Activated B cell treated with CpG ODN at 0.5 μM for 24 hours (primary cell): ENCODE results near the gene ACVR1B. TPM values are rescaled to one million over a fixed set of nuclear protein-coding genes. Genes with fewer than 3 reads are reported as not detected.
"Not testable (repeated sequence)": the region's sequence is repeated elsewhere in the genome, so short reads cannot be mapped to it uniquely, and the experiment has no call there.

Experiments used
- ATAC-seq: fragments of 200-7000 bp; cut with Tn5 transposase; one replicate; pipeline ENCODE4 v1.10.0; 2021; ENCODE audit warnings: low read depth, mild to moderate bottlenecking, moderate library complexity
- CTCF ChIA-PET: fragments of 350-600 bp; sonication (Branson Sonifier 250); formaldehyde crosslinking; loops from one replicate; lab custom pipeline; 2021; ENCODE audit warnings: antibody characterized with exemption; lab: Charles Lee
- POLR2A ChIA-PET: fragments of 350-600 bp; sonication (Branson Sonifier 250); formaldehyde crosslinking; loops from one replicate; lab custom pipeline; 2021; ENCODE audit warnings: antibody characterized with exemption; lab: Charles Lee
- DNase-seq: peaks from one replicate; pipeline ENCODE4 v3.0.0; 2022
- H3K27ac Mint-ChIP-seq: one replicate; pipeline ENCODE4 v1.8.0; 2020; ENCODE audit warnings: mixed read lengths
- H3K27me3 Mint-ChIP-seq: one replicate; pipeline ENCODE4 v1.8.0; 2021; ENCODE audit warnings: mixed read lengths
- H3K36me3 Mint-ChIP-seq: one replicate; pipeline ENCODE4 v1.8.0; 2021; ENCODE audit warnings: low read depth, mixed read lengths
- H3K4me1 Mint-ChIP-seq: one replicate; pipeline ENCODE4 v1.8.0; 2021; ENCODE audit warnings: mixed read lengths
- H3K4me3 Mint-ChIP-seq: one replicate; pipeline ENCODE4 v1.8.0; 2020; ENCODE audit warnings: mild to moderate bottlenecking, mixed read lengths
- H3K9me3 Mint-ChIP-seq: one replicate; pipeline ENCODE4 v1.8.0; 2020; ENCODE audit warnings: mixed read lengths
- intact Hi-C: fragments of 100-400 bp; cut with micrococcal nuclease; formaldehyde crosslinking; loops from one replicate; pipeline ENCODE4 v1.15.1; 2024
- total RNA-seq: library from RNA; stranded (reverse); gene quantifications from 2 replicates; pipeline ENCODE4 v1.2.3, GENCODE V29; 2022
- TF ChIP-seq, protein P1 (sequence below): fragments of 200-600 bp; IDR thresholded peaks from one replicate; pipeline ENCODE4 v1.8.0; 2022; ENCODE audit warnings: antibody characterized with exemption, mild to moderate bottlenecking

ACVR1B gene
- total RNA-seq, 1 donor from 2014 or later = 10.0 TPM

DNA sequence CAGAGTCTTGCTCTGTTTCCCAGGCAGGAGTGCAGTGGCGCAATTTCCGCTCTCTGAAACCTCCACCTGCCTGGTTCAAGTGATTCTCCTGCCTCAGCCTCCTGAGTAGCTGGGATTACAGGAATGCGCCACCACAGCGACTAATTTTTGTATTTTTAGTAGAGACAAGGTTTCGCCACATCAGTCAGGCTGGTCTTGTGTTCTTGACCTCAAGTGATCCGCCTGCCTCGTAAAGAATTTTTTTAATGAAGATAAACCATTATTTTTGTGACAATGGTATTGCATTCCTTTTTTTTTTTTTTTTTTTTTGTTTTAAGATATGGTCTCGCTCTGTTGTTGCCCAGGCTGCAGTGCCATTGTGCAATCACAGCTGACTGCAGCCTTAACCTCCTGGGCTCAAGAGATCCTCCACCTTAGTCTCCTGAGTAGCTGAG is 25.8 kb downstream of the ACVR1B start:
- ChIA-PET POLR2A (interaction anchor here (1.2 kb wide), 1 partner anchor 29 kb away, joined by 3 read pairs; the partner anchor contains the start of gene TAMALIN), CTCF (interaction anchor here (1.2 to 2.3 kb wide), 7 partner anchors 11 to 54 kb away, joined by 3 to 9 read pairs (median 5); no protein-coding TSS in a partner anchor)
- TF ChIP-seq, protein P1, sequence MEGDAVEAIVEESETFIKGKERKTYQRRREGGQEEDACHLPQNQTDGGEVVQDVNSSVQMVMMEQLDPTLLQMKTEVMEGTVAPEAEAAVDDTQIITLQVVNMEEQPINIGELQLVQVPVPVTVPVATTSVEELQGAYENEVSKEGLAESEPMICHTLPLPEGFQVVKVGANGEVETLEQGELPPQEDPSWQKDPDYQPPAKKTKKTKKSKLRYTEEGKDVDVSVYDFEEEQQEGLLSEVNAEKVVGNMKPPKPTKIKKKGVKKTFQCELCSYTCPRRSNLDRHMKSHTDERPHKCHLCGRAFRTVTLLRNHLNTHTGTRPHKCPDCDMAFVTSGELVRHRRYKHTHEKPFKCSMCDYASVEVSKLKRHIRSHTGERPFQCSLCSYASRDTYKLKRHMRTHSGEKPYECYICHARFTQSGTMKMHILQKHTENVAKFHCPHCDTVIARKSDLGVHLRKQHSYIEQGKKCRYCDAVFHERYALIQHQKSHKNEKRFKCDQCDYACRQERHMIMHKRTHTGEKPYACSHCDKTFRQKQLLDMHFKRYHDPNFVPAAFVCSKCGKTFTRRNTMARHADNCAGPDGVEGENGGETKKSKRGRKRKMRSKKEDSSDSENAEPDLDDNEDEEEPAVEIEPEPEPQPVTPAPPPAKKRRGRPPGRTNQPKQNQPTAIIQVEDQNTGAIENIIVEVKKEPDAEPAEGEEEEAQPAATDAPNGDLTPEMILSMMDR = no peak
- Mint-ChIP-seq H3K27ac (no peak overlapping the region), H3K4me1 (peaks cover 40% of the 10 kb centered on the region), H3K27me3 (no peaks in the 10 kb centered on the region), H3K36me3 (peaks cover 19% of the 10 kb centered on the region), H3K9me3 (no peaks in the 10 kb centered on the region), H3K4me3 (no peak overlapping the region)
- intact Hi-C loops = loop anchor here (10.0 kb wide), 1 partner anchor 103 kb away; no protein-coding TSS in a partner anchor
- DNase-seq (no peak), ATAC-seq (no peak)

- H3K27ac Mint-ChIP-seq, DNase-seq, H3K27me3 Mint-ChIP-seq, CTCF ChIA-PET, H3K4me3 Mint-ChIP-seq, H3K9me3 Mint-ChIP-seq, POLR2A ChIA-PET, ATAC-seq: not testable (repeated sequence)
- intact Hi-C loops = loop anchor here (10.0 kb wide), 1 partner anchor 105 kb away; no protein-coding TSS in a partner anchor
- Mint-ChIP-seq H3K36me3 (peaks cover 28% of the 10 kb centered on the region), H3K4me1 (peaks cover 20% of the 10 kb centered on the region)
Observed at GRCh38 chr12:51979306-51979705, 27.8 kb downstream of the ACVR1B start.

DNA sequence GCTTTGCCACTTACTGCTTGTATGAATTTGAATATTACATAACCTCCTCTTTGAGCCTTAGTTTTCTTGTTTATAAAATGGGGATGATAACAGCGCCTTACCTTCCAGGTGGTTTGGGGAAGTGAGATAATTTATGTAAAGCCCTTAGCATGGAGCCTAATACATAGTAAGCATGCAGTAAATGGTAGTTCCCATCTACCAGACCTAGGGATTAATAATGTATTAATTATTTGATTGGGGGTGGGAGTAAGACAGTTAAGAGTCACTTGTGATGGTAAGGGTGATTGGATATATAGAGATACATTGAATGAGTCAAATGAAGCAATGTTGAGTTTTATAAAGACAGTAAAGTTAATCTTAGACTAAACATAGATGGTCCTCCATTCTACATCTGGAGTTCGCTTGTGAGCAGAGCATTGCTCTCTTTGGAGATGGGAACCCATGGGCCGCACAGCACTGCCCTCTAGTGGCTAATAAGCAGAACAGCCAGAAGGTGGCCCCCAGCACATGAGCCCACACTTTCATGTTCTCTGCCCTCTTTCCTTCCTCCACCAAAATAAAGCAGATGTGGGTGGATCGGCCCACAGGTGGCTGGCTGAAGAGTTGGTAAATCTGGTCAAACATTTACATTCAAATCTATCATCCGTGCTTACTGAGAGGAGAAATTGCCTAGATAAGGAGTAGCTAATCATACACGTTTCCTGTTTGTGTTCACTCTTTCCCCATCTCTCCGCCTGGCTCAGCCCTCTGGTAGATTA is 28.7 kb downstream of the ACVR1B start:
- Mint-ChIP-seq H3K4me1 (peaks cover 11% of the 10 kb centered on the region), H3K4me3 (no peak overlapping the region), H3K36me3 (peaks cover 32% of the 10 kb centered on the region), H3K27ac (no peak overlapping the region), H3K27me3 (no peaks in the 10 kb centered on the region), H3K9me3 (no peaks in the 10 kb centered on the region)
- TF ChIP-seq, protein P1 = peak; percentile 76
- DNase-seq (peak; percentile 41), ATAC-seq (peak; percentile 98)
- CTCF ChIA-PET = interaction anchor here (0.6 to 1.8 kb wide), 13 partner anchors 9 to 559 kb away, joined by 3 to 10 read pairs (median 4); partner anchors contain the start of gene ATG101
- intact Hi-C loops = loop anchor here (1.0 to 2.0 kb wide), 7 partner anchors 9 to 559 kb away; partner anchors contain the start of gene ACVR1B
- POLR2A ChIA-PET = interaction anchor here (1.1 to 1.5 kb wide), 2 partner anchors 8 to 26 kb away, joined by 3 read pairs; partner anchors contain the start of gene TAMALIN

DNA sequence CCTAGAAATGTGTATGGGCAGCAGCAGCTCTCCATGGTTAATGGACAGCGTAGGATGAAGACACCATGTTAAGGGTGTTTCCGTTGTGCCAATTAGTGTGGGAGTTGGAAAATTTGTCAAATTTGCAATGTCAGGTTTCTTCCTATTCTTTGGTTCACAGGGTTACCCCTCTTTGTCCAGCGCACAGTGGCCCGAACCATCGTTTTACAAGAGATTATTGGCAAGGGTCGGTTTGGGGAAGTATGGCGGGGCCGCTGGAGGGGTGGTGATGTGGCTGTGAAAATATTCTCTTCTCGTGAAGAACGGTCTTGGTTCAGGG is 29.3 kb downstream of the ACVR1B start:
- intact Hi-C loops = loop anchor here (1.0 to 2.0 kb wide), 7 partner anchors 9 to 559 kb away; partner anchors contain the start of gene ACVR1B
- ChIA-PET CTCF (interaction anchor here (0.7 to 1.8 kb wide), 13 partner anchors 9 to 559 kb away, joined by 3 to 10 read pairs (median 4); partner anchors contain the start of gene ATG101), POLR2A (interaction anchor here (1.1 to 1.5 kb wide), 2 partner anchors 9 to 26 kb away, joined by 3 read pairs; partner anchors contain the start of gene TAMALIN)
- Mint-ChIP-seq H3K27me3 (no peaks in the 10 kb centered on the region), H3K4me3 (no peak overlapping the region), H3K36me3 (peaks cover 30% of the 10 kb centered on the region), H3K4me1 (peaks cover 11% of the 10 kb centered on the region), H3K27ac (no peak overlapping the region), H3K9me3 (no peaks in the 10 kb centered on the region)
- DNase-seq (no peak), ATAC-seq (no peak)
- TF ChIP-seq, protein P1 = no peak

GRCh38 chr12:51984657-51985056 is 33.2 kb downstream of the ACVR1B start:
- TF ChIP-seq, protein P1 = no peak
- Mint-ChIP-seq H3K27me3 (no peaks in the 10 kb centered on the region), H3K27ac (no peak overlapping the region), H3K9me3 (no peaks in the 10 kb centered on the region), H3K36me3 (peaks cover 17% of the 10 kb centered on the region), H3K4me3 (no peak overlapping the region), H3K4me1 (peaks cover 11% of the 10 kb centered on the region)
- ChIA-PET CTCF (interaction anchor here (1.1 to 1.4 kb wide), 3 partner anchors 38 to 42 kb away, joined by 3 to 4 read pairs (median 4); no protein-coding TSS in a partner anchor), POLR2A (no interaction called here)
- no peak for DNase-seq
- ATAC-seq = no peak
- intact Hi-C loops = no loop called here
